ENCODE measurements around the gene PTPN4.

DNA sequence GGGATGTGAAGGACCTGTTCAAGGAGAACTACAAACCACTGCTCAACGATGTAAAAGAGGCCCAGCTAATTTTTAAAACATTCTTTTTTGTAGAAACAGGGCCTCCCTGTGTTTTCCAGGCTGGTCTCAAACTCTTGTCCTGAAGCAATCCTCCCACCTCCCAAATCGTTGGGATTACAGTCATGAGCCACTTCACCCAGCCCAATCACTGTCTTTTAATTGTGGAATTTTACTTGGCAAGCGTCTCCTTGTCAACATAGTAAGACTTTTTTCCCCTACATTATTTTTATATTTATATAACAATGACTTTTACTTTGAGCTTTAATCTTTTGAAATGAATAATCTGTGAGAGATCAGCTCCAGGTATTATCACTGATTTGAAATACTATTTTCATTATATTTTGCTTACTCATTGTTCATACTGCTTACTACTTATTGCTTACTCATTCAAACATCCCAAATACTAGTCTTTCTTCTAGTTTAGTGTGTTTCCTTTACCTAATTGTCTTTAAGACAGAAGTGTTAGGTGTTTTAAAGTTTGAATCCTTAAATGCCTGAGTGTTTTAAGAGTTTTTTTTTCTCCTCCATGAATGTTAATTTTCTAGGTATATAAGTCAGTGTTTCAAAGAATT is 48.9 kb downstream of the PTPN4 start:
- TF ChIP-seq POLR2A (IDR thresholded peaks at IDR 0.05; ENCODE audit: low read length) (no peak), GATA1 (IDR thresholded peaks at IDR 0.05; ENCODE audit: low read depth, low read length) (no peak)

Measured in erythroblast (primary cell).